ENCODE results near the gene NUP98.
A peak's percentile ranks its signal among the peaks of the same experiment; 100 is the strongest.

NUP98 gene

GRCh38 chr11:3816673-3817072 is 19.3 kb upstream of the NUP98 start:
- no peak for TF ChIP-seq CTCF (IDR thresholded peaks at IDR 0.05)

DNA sequence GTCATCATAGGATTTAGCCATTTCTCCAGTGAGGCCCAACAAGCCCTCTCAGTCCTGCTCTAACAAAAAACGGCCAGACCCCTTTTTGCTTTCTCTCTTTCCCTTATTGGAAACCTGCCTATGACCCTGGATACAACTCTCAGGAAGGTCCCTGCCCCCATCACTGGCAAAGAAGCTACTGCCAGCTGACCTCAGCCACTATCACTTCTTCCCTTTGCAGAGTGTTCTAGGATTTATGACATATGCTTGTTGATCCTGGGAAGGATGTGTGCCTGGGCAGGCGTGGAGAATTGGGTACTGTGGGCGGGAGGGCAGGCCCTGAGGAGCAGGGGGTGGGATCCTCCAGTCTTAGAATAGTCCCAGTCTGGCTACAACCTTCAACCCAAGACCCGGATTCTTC is 18.5 kb upstream of the NUP98 start:
- TF ChIP-seq CTCF (IDR thresholded peaks at IDR 0.05), result no peak

GRCh38 chr11:3810951-3811350 is 13.6 kb upstream of the NUP98 start:
- no peak for TF ChIP-seq CTCF (IDR thresholded peaks at IDR 0.05)

- TF ChIP-seq CTCF (IDR thresholded peaks at IDR 0.05), result no peak
Measured at GRCh38 chr11:3810446-3810845, 13.1 kb upstream of the NUP98 start.

DNA sequence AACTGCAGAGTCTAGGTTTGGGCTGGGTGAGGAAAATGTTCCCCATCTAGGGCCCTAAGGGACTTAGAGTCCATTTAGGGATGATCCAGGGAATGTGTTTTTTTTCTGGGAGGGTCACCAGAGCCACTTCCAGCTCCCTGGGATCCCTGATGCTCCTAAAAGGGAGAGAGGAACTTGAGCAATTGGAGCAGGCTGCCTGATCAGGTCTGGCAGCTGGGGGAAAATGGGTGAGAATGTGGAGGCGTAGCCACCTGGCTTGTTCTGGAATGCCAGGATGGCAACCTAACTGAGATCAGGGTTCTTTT is 12.2 kb upstream of the NUP98 start:
- no peak for TF ChIP-seq CTCF (IDR thresholded peaks at IDR 0.05)

- peak; percentile 58 for TF ChIP-seq CTCF (IDR thresholded peaks at IDR 0.05)
Measured at GRCh38 chr11:3808861-3809623, 11.7 kb upstream of the NUP98 start.

DNA sequence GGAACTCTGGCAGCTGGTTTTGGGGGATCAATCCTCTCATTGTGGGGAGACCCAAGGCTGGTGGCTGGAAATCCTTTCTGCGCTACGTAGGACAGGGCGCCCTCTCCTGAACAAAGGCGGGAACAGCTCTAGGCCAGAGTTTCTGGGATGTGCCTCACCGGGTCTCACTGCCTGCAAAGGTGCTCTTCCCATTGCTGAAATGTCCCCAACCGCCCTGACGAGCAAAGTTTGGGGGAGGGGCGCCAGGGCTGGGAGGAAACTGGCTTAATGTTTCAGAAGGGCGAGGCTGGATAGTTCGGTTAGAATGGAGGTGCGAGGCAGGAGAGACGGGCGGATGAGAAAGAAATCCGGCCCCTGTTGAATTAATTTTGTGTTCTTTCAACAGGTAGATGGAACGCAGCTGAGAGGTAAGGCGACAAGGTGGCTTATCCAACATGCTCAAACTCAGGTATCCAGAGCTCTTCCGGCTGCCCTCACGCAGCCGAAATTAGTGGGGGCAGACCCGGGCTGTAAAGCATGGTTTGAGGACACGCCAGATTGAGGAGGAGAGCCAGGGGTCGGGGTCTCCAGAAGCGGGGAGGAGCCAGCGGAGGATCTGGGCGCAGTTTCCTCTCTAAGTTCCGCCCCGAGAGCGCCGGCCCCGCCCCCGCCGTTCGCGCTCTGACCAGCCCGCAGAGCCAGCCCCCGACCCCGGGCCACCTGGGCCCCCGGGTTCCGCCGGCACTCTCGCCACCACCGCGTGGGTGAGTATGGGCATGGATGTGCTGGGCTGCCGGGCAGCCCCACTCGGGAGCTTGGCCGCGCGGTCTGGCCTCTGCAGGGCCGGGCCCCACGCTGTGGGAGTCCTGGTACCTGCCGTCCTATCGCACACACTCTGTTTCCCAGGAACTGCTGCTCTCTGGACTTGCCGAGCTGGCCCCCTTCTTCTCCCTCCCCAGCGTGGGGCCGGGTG is 10.8 kb upstream of the NUP98 start, which contains the start of gene PGAP2:
Gene PGAP2 (plus strand): TSS at position 652 of the 952 bp plus-strand sequence. CDS start 2,700 bp downstream, outside the sequence.
- TF ChIP-seq CTCF (IDR thresholded peaks at IDR 0.05), result peak; percentile 56
